Caki2 (cell line): ENCODE measurements around the gene EDDM13. TPM values are rescaled to one million over a fixed set of nuclear protein-coding genes. Genes with fewer than 3 reads are reported as not detected.
"Not testable (repeated sequence)": the region's sequence is repeated elsewhere in the genome, so short reads cannot be mapped to it uniquely, and the experiment has no call there.

Source experiments
- DNase-seq: peaks from one replicate; pipeline ENCODE4 v3.0.0-alpha.2; 2015; ENCODE audit warnings: low read depth
- in situ Hi-C: cut with HindIII; loops from 2 replicates; pipeline ENCODE4 v1.10.0; 2016; ENCODE audit warnings: low sequenced_read_pairs, low pct_unique_long_range_greater_than_20kb, mixed read lengths
- total RNA-seq: library from RNA; depleted of rRNA; stranded (reverse); fragments of >200 nt; shearing (Covaris generic); gene quantifications from 2 replicates; pipeline ENCODE4 v1.2.3, GENCODE V29; 2014; ENCODE audit warnings: low replicate concordance; rRNA removed

EDDM13 gene
- total RNA-seq, result not detected in 2 replicates

- in situ Hi-C loops, result no loop called here
- no peak for DNase-seq
Observed at GRCh38 chr19:56272161-56272798, at the start of gene EDDM13. Gene EDDM13, plus strand, starts transcription at chr19:56272748. Its CDS starts 87 bp downstream, at chr19:56272835.

GRCh38 chr19:56222901-56223300, 49.6 kb upstream of the EDDM13 start:
- in situ Hi-C loops, result no loop called here

GRCh38 chr19:56223481-56223880, 49.1 kb upstream of the EDDM13 start:
- in situ Hi-C loops, result no loop called here
- DNase-seq, result no peak

More at GRCh38 chr19:56222901-56223300, 49.6 kb upstream of the EDDM13 start:
- no peak for DNase-seq

GRCh38 chr19:56245121-56245740, 27.3 kb upstream of the EDDM13 start:
- DNase-seq, result no peak
- in situ Hi-C loops, result no loop called here

- in situ Hi-C loops, DNase-seq: not testable (repeated sequence)
Observed at GRCh38 chr19:56245764-56246163, 26.8 kb upstream of the EDDM13 start.

GRCh38 chr19:56248736-56249338, 23.7 kb upstream of the EDDM13 start:
- DNase-seq, in situ Hi-C loops: not testable (repeated sequence)

GRCh38 chr19:56252699-56253422, 19.7 kb upstream of the EDDM13 start:
- peak; percentile 40 for DNase-seq
- in situ Hi-C loops, result no loop called here

GRCh38 chr19:56253737-56254136, 18.8 kb upstream of the EDDM13 start:
- in situ Hi-C loops, result no loop called here
- DNase-seq, result peak; percentile 12

- no peak for DNase-seq
- in situ Hi-C loops, result no loop called here
Observed at GRCh38 chr19:56258272-56258671, 14.3 kb upstream of the EDDM13 start.

- no peak for DNase-seq
Observed at GRCh38 chr19:56261145-56261544, 11.4 kb upstream of the EDDM13 start.

GRCh38 chr19:56261932-56262331, 10.6 kb upstream of the EDDM13 start:
- in situ Hi-C loops, result not testable (repeated sequence)

More at GRCh38 chr19:56261145-56261544, 11.4 kb upstream of the EDDM13 start:
- in situ Hi-C loops, result no loop called here

GRCh38 chr19:56263319-56263718, 9.2 kb upstream of the EDDM13 start:
- DNase-seq, result no peak
- in situ Hi-C loops, result no loop called here

More at GRCh38 chr19:56261932-56262331, 10.6 kb upstream of the EDDM13 start:
- not testable (repeated sequence) for DNase-seq

GRCh38 chr19:56266051-56266450, 6.5 kb upstream of the EDDM13 start:
- in situ Hi-C loops, result no loop called here

GRCh38 chr19:56269348-56269747, 3.2 kb upstream of the EDDM13 start:
- no peak for DNase-seq
- in situ Hi-C loops, result no loop called here

More at GRCh38 chr19:56266051-56266450, 6.5 kb upstream of the EDDM13 start:
- no peak for DNase-seq

- no peak for DNase-seq
- in situ Hi-C loops, result no loop called here
Observed at GRCh38 chr19:56270676-56271075, 1.9 kb upstream of the EDDM13 start.

- DNase-seq, result no peak
- in situ Hi-C loops, result no loop called here
Observed at GRCh38 chr19:56271151-56271550, 1.4 kb upstream of the EDDM13 start.

GRCh38 chr19:56273563-56274117, 1.1 kb downstream of the EDDM13 start:
- DNase-seq, result no peak

GRCh38 chr19:56282809-56283208, 10.3 kb downstream of the EDDM13 start:
- DNase-seq, result no peak
- in situ Hi-C loops, result no loop called here

More at GRCh38 chr19:56273563-56274117, 1.1 kb downstream of the EDDM13 start:
- in situ Hi-C loops, result no loop called here
